HEK293 (cell line): ENCODE measurements around the gene STRN3.

Experiments
- CTCF ChIA-PET: fragments of 350-600 bp; formaldehyde crosslinking; extraction: SDS; loops from one replicate; lab custom pipeline; 2021; ENCODE audit warnings: antibody characterized with exemption; lab: Yijun Ruan, JAX
- POLR2A ChIA-PET: fragments of 300-600 bp; formaldehyde crosslinking; extraction: SDS; loops from one replicate; lab custom pipeline; 2020; ENCODE audit warnings: antibody characterized with exemption, inconsistent platforms; lab: Yijun Ruan, JAX
- H3K27ac ChIP-seq: fragments of 200-500 bp; sonication (Bioruptor generic); 2 replicates; pipeline ENCODE4 v1.5.1; 2014; ENCODE audit warnings: low read depth, low read length, control low read depth, inconsistent platforms; ENCODE audit errors: extremely low read depth
- H3K36me3 ChIP-seq, 2 experiments: fragments of 200-500 bp in 1 of 2; sonication (Bioruptor generic) in 1 of 2; 1 replicate in 1 of 2; 2 replicates in 1 of 2; pipeline ENCODE4 v1.5.1; 2014 to 2017; ENCODE audit warnings: inconsistent platforms in 2 of 2, low read length in 2 of 2; ENCODE audit not compliant: control insufficient read depth in 2 of 2, insufficient read depth in 1 of 2
- H3K4me1 ChIP-seq: fragments of 200-500 bp; sonication (Bioruptor generic); 2 replicates; pipeline ENCODE4 v1.5.1; 2014; ENCODE audit warnings: mild to moderate bottlenecking, low read length, inconsistent platforms; ENCODE audit not compliant: control insufficient read depth, insufficient read depth
- H3K4me3 ChIP-seq: 2 replicates; pipeline ENCODE4 v1.5.1; 2011; ENCODE audit warnings: low read depth, mild to moderate bottlenecking, control low read depth, low read length, moderate library complexity
- H3K9me3 ChIP-seq: fragments of 200-500 bp; sonication (Bioruptor generic); 2 replicates; pipeline ENCODE4 v1.5.1; 2014; ENCODE audit warnings: low read depth, low read length, inconsistent platforms; ENCODE audit not compliant: control insufficient read depth, insufficient read depth
- GLIS2 ChIP-seq: fragments of 450-650 bp; formaldehyde crosslinking; IDR thresholded peaks from 2 replicates; pipeline ENCODE4 v1.5.1; 2016; ENCODE audit warnings: missing biosample characterization, missing genetic modification characterization
- HOXA7 ChIP-seq: sonication (generic); formaldehyde crosslinking; IDR thresholded peaks from 2 replicates; pipeline ENCODE4 v1.8.1; 2022; ENCODE audit warnings: missing genetic modification reagents, borderline replicate concordance
- MEIS1 ChIP-seq: sonication (generic); formaldehyde crosslinking; IDR thresholded peaks from 2 replicates; pipeline ENCODE4 v1.8.1; 2022; ENCODE audit warnings: missing genetic modification reagents, mild to moderate bottlenecking, borderline replicate concordance
- SCRT1 ChIP-seq: fragments of 450-650 bp; formaldehyde crosslinking; IDR thresholded peaks from 2 replicates; pipeline ENCODE4 v1.5.1; 2016; ENCODE audit warnings: missing biosample characterization, missing genetic modification characterization, borderline replicate concordance
- YY1 ChIP-seq: fragments of 450-650 bp; formaldehyde crosslinking; IDR thresholded peaks from 2 replicates; pipeline ENCODE4 v1.5.1; 2018; ENCODE audit warnings: missing biosample characterization, missing genetic modification characterization
- ZEB2 ChIP-seq: fragments of 450-650 bp; formaldehyde crosslinking; IDR thresholded peaks from 2 replicates; pipeline ENCODE4 v1.5.1; 2016; ENCODE audit warnings: missing biosample characterization, missing genetic modification characterization
- ZIC2 ChIP-seq: fragments of 450-650 bp; formaldehyde crosslinking; IDR thresholded peaks from 2 replicates; pipeline ENCODE4 v1.5.1; 2016; ENCODE audit warnings: missing biosample characterization, missing genetic modification characterization
- ZNF138 ChIP-seq: fragments of 450-650 bp; formaldehyde crosslinking; IDR thresholded peaks from 2 replicates; pipeline ENCODE4 v1.5.1; 2016; ENCODE audit warnings: missing biosample characterization, missing genetic modification characterization, borderline replicate concordance
- ZNF211 ChIP-seq: fragments of 450-650 bp; formaldehyde crosslinking; IDR thresholded peaks from 2 replicates; pipeline ENCODE4 v1.5.1; 2016; ENCODE audit warnings: low read depth, missing biosample characterization, missing genetic modification characterization
- ZNF292 ChIP-seq: fragments of 450-650 bp; formaldehyde crosslinking; IDR thresholded peaks from 2 replicates; pipeline ENCODE4 v1.5.1; 2016; ENCODE audit warnings: low read depth, missing biosample characterization, missing genetic modification characterization, borderline replicate concordance
- ZNF324 ChIP-seq: fragments of 450-650 bp; formaldehyde crosslinking; IDR thresholded peaks from 2 replicates; pipeline ENCODE4 v1.5.1; 2016; ENCODE audit warnings: missing biosample characterization, missing genetic modification characterization
- ZNF354C ChIP-seq: fragments of 450-650 bp; formaldehyde crosslinking; IDR thresholded peaks from 2 replicates; pipeline ENCODE4 v1.5.1; 2016; ENCODE audit warnings: missing biosample characterization, missing genetic modification characterization, low read depth, borderline replicate concordance
- ZNF404 ChIP-seq: fragments of 450-650 bp; formaldehyde crosslinking; IDR thresholded peaks from 2 replicates; pipeline ENCODE4 v1.5.1; 2017; ENCODE audit warnings: missing biosample characterization, missing genetic modification characterization
- ZNF514 ChIP-seq: fragments of 450-650 bp; formaldehyde crosslinking; IDR thresholded peaks from 2 replicates; pipeline ENCODE4 v1.5.1; 2016; ENCODE audit warnings: missing biosample characterization, missing genetic modification characterization
- ZNF544 ChIP-seq: fragments of 450-650 bp; formaldehyde crosslinking; IDR thresholded peaks from 2 replicates; pipeline ENCODE4 v1.5.0; 2017; ENCODE audit warnings: missing biosample characterization, missing genetic modification characterization
- ZNF558 ChIP-seq: fragments of 450-650 bp; formaldehyde crosslinking; IDR thresholded peaks from 2 replicates; pipeline ENCODE4 v1.5.1; 2016; ENCODE audit warnings: missing biosample characterization, missing genetic modification characterization
- ZNF560 ChIP-seq: fragments of 450-650 bp; formaldehyde crosslinking; IDR thresholded peaks from 2 replicates; pipeline ENCODE4 v1.5.1; 2017; ENCODE audit warnings: missing biosample characterization, missing genetic modification characterization, borderline replicate concordance
- TF ChIP-seq, protein P1 (sequence below): fragments of 450-650 bp; IDR thresholded peaks from 2 replicates; pipeline ENCODE4 v1.5.1; 2018; ENCODE audit warnings: missing biosample characterization, missing genetic modification characterization
- TF ChIP-seq, protein P2 (sequence below): fragments of 450-650 bp; formaldehyde crosslinking; IDR thresholded peaks from 2 replicates; pipeline ENCODE4 v1.5.1; 2017; ENCODE audit warnings: missing biosample characterization, mild to moderate bottlenecking, missing genetic modification characterization, moderate library complexity
- TF ChIP-seq, protein P3 (sequence below): fragments of 450-650 bp; formaldehyde crosslinking; IDR thresholded peaks from 2 replicates; pipeline ENCODE4 v1.5.1; 2016; ENCODE audit warnings: missing biosample characterization, missing genetic modification characterization
- TF ChIP-seq, protein P4 (sequence below): fragments of 450-650 bp; formaldehyde crosslinking; IDR thresholded peaks from 2 replicates; pipeline ENCODE4 v1.5.1; 2016; ENCODE audit warnings: missing biosample characterization, missing genetic modification characterization, low read depth

The STRN3 gene

DNA sequence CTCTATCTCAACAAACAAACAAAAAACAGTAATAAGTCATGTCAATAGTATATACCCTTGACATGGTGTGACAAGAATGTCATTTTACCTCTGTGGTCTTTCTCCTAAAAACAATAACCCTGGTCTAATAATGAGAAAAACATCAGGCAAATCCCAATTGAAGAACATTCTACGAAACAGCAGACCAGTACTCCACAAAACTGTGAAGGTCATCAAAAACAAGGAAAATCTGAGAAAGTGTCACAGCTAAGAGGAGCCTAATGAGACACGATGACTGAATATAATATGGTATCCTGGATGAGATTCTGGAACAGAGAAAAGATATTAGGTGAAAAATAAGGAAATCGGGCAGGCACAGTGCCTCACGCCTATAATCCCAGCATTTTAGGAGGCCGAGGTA is 157.4 kb downstream of the STRN3 start:
- POLR2A ChIA-PET: no interaction called here
- TF ChIP-seq, protein P1, sequence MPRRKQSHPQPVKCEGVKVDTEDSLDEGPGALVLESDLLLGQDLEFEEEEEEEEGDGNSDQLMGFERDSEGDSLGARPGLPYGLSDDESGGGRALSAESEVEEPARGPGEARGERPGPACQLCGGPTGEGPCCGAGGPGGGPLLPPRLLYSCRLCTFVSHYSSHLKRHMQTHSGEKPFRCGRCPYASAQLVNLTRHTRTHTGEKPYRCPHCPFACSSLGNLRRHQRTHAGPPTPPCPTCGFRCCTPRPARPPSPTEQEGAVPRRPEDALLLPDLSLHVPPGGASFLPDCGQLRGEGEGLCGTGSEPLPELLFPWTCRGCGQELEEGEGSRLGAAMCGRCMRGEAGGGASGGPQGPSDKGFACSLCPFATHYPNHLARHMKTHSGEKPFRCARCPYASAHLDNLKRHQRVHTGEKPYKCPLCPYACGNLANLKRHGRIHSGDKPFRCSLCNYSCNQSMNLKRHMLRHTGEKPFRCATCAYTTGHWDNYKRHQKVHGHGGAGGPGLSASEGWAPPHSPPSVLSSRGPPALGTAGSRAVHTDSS (tag by site-specific recombination): no peak
- no peak for TF ChIP-seq MEIS1 (CRISPR knock-in tag)
- no peak for TF ChIP-seq ZNF558 (tag by site-specific recombination)
- TF ChIP-seq, protein P2, sequence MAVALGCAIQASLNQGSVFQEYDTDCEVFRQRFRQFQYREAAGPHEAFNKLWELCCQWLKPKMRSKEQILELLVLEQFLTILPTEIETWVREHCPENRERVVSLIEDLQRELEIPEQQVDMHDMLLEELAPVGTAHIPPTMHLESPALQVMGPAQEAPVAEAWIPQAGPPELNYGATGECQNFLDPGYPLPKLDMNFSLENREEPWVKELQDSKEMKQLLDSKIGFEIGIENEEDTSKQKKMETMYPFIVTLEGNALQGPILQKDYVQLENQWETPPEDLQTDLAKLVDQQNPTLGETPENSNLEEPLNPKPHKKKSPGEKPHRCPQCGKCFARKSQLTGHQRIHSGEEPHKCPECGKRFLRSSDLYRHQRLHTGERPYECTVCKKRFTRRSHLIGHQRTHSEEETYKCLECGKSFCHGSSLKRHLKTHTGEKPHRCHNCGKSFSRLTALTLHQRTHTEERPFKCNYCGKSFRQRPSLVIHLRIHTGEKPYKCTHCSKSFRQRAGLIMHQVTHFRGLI (tag by site-specific recombination): no peak
- TF ChIP-seq, protein P3, sequence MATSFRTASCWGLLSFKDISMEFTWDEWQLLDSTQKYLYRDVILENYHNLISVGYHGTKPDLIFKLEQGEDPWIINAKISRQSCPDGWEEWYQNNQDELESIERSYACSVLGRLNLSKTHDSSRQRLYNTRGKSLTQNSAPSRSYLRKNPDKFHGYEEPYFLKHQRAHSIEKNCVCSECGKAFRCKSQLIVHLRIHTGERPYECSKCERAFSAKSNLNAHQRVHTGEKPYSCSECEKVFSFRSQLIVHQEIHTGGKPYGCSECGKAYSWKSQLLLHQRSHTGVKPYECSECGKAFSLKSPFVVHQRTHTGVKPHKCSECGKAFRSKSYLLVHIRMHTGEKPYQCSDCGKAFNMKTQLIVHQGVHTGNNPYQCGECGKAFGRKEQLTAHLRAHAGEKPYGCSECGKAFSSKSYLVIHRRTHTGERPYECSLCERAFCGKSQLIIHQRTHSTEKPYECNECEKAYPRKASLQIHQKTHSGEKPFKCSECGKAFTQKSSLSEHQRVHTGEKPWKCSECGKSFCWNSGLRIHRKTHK: no peak
- TF ChIP-seq ZNF544 (tag by site-specific recombination): no peak
- H3K9me3 ChIP-seq: no peaks in the 10 kb centered on the region
- CTCF ChIA-PET: interaction anchor here (0.7 kb wide), 1 partner anchor 19 kb away, joined by 3 read pairs; no protein-coding TSS in a partner anchor
- peaks cover 2% of the 10 kb centered on the region; the same call in 1 of the 2 replicates for H3K4me1 ChIP-seq
- H3K4me3 ChIP-seq: no peak overlapping the region
- H3K36me3 ChIP-seq: no peaks in the 10 kb centered on the region
- H3K27ac ChIP-seq: no peak overlapping the region

DNA sequence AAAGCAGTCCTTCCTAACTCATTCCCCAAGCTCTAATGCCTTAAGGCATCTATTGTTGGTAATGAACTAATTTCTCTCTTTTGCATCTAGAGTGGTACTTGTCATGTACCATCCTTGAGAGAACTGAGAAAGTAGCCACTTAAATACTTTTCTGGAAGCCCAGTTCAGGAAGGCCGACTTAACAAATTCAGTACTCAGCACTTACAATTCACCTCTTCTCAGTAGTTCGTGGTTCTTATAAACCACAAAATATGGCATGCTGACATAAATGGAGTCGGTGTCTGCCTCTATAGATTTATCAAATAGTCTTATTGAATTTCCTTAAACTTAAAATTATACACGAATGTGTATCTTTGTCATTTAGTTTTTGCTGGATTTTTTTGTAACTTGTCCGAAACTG is 161.2 kb downstream of the STRN3 start:
- ChIA-PET CTCF (interaction anchor here (1.7 kb wide), 1 partner anchor 9 kb away, joined by 4 read pairs; the partner anchor contains the start of gene COCH), POLR2A (no interaction called here)
- no peaks in the 10 kb centered on the region for H3K4me1 ChIP-seq
- no peaks in the 10 kb centered on the region for H3K36me3 ChIP-seq
- no peak overlapping the region for H3K4me3 ChIP-seq
- no peaks in the 10 kb centered on the region for H3K9me3 ChIP-seq
- no peak for TF ChIP-seq ZNF354C
- TF ChIP-seq ZNF560: no peak
- no peak for TF ChIP-seq ZNF138
- TF ChIP-seq, protein P4, sequence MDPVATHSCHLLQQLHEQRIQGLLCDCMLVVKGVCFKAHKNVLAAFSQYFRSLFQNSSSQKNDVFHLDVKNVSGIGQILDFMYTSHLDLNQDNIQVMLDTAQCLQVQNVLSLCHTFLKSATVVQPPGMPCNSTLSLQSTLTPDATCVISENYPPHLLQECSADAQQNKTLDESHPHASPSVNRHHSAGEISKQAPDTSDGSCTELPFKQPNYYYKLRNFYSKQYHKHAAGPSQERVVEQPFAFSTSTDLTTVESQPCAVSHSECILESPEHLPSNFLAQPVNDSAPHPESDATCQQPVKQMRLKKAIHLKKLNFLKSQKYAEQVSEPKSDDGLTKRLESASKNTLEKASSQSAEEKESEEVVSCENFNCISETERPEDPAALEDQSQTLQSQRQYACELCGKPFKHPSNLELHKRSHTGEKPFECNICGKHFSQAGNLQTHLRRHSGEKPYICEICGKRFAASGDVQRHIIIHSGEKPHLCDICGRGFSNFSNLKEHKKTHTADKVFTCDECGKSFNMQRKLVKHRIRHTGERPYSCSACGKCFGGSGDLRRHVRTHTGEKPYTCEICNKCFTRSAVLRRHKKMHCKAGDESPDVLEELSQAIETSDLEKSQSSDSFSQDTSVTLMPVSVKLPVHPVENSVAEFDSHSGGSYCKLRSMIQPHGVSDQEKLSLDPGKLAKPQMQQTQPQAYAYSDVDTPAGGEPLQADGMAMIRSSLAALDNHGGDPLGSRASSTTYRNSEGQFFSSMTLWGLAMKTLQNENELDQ (tag by site-specific recombination): no peak
- TF ChIP-seq ZEB2: no peak
- no peak for TF ChIP-seq GLIS2 (tag by site-specific recombination)
- TF ChIP-seq ZNF404 (tag by site-specific recombination): no peak
- no peak for TF ChIP-seq ZIC2
- TF ChIP-seq ZNF514 (tag by site-specific recombination): no peak
- no peak for TF ChIP-seq SCRT1 (tag by site-specific recombination)
- no peak for TF ChIP-seq YY1 (tag by site-specific recombination)
- no peak for TF ChIP-seq HOXA7 (CRISPR knock-in tag)
- TF ChIP-seq MEIS1 (CRISPR knock-in tag): no peak
- TF ChIP-seq ZNF292 (tag by site-specific recombination): no peak
- no peak for TF ChIP-seq ZNF324
- TF ChIP-seq ZNF211 (tag by site-specific recombination): no peak
- H3K27ac ChIP-seq: no peak overlapping the region
